Ovary (tissue), 3 donors: Measurements from ENCODE around the gene GABPB2.

Source experiments
- CTCF ChIP-seq, 3 donors: fragments of 450-650 bp in 2 of 3; fragments of 200-600 bp in 1 of 3; IDR thresholded peaks; one replicate each; pipeline versions ENCODE4 v1.5.1 to v1.8.0; 2016 to 2022; ENCODE audit warnings: antibody characterized with exemption in 3 of 3, mild to moderate bottlenecking in 1 of 3
- EP300 ChIP-seq: sonication (generic); formaldehyde crosslinking; IDR thresholded peaks from one replicate; pipeline ENCODE4 v1.6.1; 2017; ENCODE audit warnings: antibody characterized with exemption
- POLR2A ChIP-seq: fragments of 450-650 bp; IDR thresholded peaks from one replicate; pipeline ENCODE4 v1.6.1; 2017; ENCODE audit warnings: antibody characterized with exemption, mild to moderate bottlenecking, moderate library complexity
- donor health status: DM: no; HTN: no; CAD: no.

- TF ChIP-seq CTCF (IDR thresholded peaks at IDR 0.05) (no peak), EP300 (no peak), POLR2A (no peak)
Observed at GRCh38 chr1:151142411-151143056, 72.0 kb downstream of the GABPB2 start.
